Neural progenitor cell (in vitro differentiated cells): ENCODE results near the gene SLC34A1. TPM values are rescaled to one million over a fixed set of nuclear protein-coding genes. Genes with fewer than 3 reads are reported as not detected.
"Not testable (repeated sequence)": the region's sequence is repeated elsewhere in the genome, so short reads cannot be mapped to it uniquely, and the experiment has no call there.

Experiments
- DNase-seq: peaks from one replicate; pipeline ENCODE4 v3.0.0-alpha.2; 2016; ENCODE audit warnings: low spot score
- H2AFZ ChIP-seq: fragments of 200-600 bp; sonication (generic); replicated peaks from 2 replicates; pipeline ENCODE4 v1.6.1; 2016; ENCODE audit warnings: antibody characterized with exemption
- H3F3A ChIP-seq: fragments of 200-600 bp; sonication (generic); 2 replicates; pipeline ENCODE4 v1.6.1; 2016; ENCODE audit warnings: antibody characterized with exemption, low read depth
- H3K27ac ChIP-seq: fragments of 200-600 bp; sonication (generic); 2 replicates; pipeline ENCODE4 v1.5.1; 2016; ENCODE audit warnings: mild to moderate bottlenecking
- H3K27me3 ChIP-seq: fragments of 200-600 bp; sonication (generic); 2 replicates; pipeline ENCODE4 v1.6.1; 2016; ENCODE audit warnings: mild to moderate bottlenecking, moderate library complexity
- H3K36me3 ChIP-seq: fragments of 200-600 bp; sonication (generic); 2 replicates; pipeline ENCODE4 v1.5.1; 2016
- H3K4me1 ChIP-seq: fragments of 200-600 bp; sonication (generic); 2 replicates; pipeline ENCODE4 v1.6.1; 2016; ENCODE audit warnings: mixed run types
- H3K4me2 ChIP-seq: fragments of 200-600 bp; sonication (generic); 2 replicates; pipeline ENCODE4 v1.6.1; 2016
- H3K4me3 ChIP-seq: fragments of 200-600 bp; sonication (generic); 2 replicates; pipeline ENCODE4 v1.5.1; 2016
- H3K79me2 ChIP-seq: fragments of 200-600 bp; sonication (generic); 2 replicates; pipeline ENCODE4 v1.6.1; 2016; ENCODE audit warnings: low read depth
- H3K9ac ChIP-seq: fragments of 200-600 bp; sonication (generic); 2 replicates; pipeline ENCODE4 v1.6.1; 2016
- H3K9me3 ChIP-seq: fragments of 200-600 bp; sonication (generic); 2 replicates; pipeline ENCODE4 v1.5.1; 2016; ENCODE audit warnings: low read depth
- H4K20me1 ChIP-seq: fragments of 200-600 bp; sonication (generic); 2 replicates; pipeline ENCODE4 v1.6.1; 2016; ENCODE audit warnings: low read depth
- H3K27ac Mint-ChIP-seq: 3 replicates; pipeline ENCODE4 v1.8.0; 2021; ENCODE audit warnings: mixed read lengths
- H3K27me3 Mint-ChIP-seq: 2 replicates; pipeline ENCODE4 v1.8.0; 2022; ENCODE audit warnings: low read depth, mild to moderate bottlenecking, inconsistent platforms, moderate library complexity, mixed read lengths; ENCODE audit not compliant: insufficient read depth
- H3K36me3 Mint-ChIP-seq: 3 replicates; pipeline ENCODE4 v1.8.0; 2021; ENCODE audit warnings: mixed read lengths
- H3K4me1 Mint-ChIP-seq: 3 replicates; pipeline ENCODE4 v1.8.0; 2021; ENCODE audit warnings: mixed read lengths
- H3K4me3 Mint-ChIP-seq: 3 replicates; pipeline ENCODE4 v1.8.0; 2021; ENCODE audit warnings: mild to moderate bottlenecking, moderate library complexity, mixed read lengths
- H3K9me3 Mint-ChIP-seq: 3 replicates; pipeline ENCODE4 v1.8.0; 2020; ENCODE audit warnings: mixed read lengths
- EZH2 ChIP-seq: fragments of 200-600 bp; sonication (generic); IDR thresholded peaks from 2 replicates; pipeline ENCODE4 v1.6.1; 2017; ENCODE audit warnings: antibody characterized with exemption, mild to moderate bottlenecking, moderate library complexity
- EZH2phosphoT487 ChIP-seq: fragments of 200-600 bp; sonication (generic); IDR thresholded peaks from 2 replicates; pipeline ENCODE4 v1.6.1; 2017; ENCODE audit warnings: antibody characterized with exemption
- total RNA-seq: library from RNA; depleted of rRNA; stranded (reverse); fragments of >200 nt; gene quantifications from 2 replicates; pipeline ENCODE4 v1.2.3, GENCODE V29; 2015; ENCODE audit warnings: low replicate concordance
- TF ChIP-seq, protein P1 (sequence below): fragments of 200-600 bp; sonication (generic); IDR thresholded peaks from 2 replicates; pipeline ENCODE4 v1.5.1; 2017; ENCODE audit warnings: antibody characterized with exemption, mild to moderate bottlenecking

The SLC34A1 gene
- total RNA-seq, 1 donor from 2014 or later = not detected

DNA sequence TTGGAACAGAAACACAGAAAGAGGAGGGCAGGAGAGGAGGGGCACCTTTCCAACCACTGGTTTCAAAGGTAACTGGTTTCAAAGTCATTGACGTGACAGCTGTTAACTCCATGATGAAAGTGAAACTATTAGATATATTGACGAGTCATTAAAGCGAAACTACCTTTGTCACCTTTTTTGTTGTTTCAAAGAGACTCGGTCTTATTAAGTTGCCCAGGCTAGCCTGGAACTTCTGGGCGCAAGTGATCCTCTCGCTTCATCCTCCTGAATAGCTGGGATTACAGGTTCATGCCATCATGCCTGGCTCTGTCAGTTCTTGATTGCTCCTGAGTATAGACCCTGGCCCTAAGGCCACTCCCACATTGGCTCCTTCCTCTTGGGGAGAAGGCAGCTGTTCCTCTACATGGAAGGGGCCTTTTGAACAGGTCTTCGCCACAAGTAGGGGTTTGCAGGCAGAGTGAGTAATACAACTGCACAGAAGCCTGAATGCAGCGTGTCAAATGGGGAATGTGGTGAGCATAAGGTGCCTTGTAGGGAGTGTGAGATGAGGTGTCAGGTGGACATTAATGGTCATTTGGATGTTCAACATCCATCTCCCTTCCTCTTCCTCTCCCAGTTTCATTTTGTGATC is 28.5 kb downstream of the SLC34A1 start:
- Histone ChIP-seq H3K36me3 (no peaks in the 10 kb centered on the region), H3F3A (no peaks in the 10 kb centered on the region), H2AFZ (no peak overlapping the region), H3K79me2 (no peaks in the 10 kb centered on the region), H3K4me3 (no peak overlapping the region), H3K27me3 (peaks cover 33% of the 10 kb centered on the region), H4K20me1 (no peaks in the 10 kb centered on the region), H3K4me1 (no peaks in the 10 kb centered on the region), H3K27ac (no peak overlapping the region), H3K4me2 (no peak overlapping the region), H3K9me3 (no peaks in the 10 kb centered on the region), H3K9ac (no peak overlapping the region)
- TF ChIP-seq EZH2phosphoT487 (no peak), EZH2 (no peak)
- TF ChIP-seq, protein P1, sequence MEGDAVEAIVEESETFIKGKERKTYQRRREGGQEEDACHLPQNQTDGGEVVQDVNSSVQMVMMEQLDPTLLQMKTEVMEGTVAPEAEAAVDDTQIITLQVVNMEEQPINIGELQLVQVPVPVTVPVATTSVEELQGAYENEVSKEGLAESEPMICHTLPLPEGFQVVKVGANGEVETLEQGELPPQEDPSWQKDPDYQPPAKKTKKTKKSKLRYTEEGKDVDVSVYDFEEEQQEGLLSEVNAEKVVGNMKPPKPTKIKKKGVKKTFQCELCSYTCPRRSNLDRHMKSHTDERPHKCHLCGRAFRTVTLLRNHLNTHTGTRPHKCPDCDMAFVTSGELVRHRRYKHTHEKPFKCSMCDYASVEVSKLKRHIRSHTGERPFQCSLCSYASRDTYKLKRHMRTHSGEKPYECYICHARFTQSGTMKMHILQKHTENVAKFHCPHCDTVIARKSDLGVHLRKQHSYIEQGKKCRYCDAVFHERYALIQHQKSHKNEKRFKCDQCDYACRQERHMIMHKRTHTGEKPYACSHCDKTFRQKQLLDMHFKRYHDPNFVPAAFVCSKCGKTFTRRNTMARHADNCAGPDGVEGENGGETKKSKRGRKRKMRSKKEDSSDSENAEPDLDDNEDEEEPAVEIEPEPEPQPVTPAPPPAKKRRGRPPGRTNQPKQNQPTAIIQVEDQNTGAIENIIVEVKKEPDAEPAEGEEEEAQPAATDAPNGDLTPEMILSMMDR = no peak
- no peaks in the 10 kb centered on the region for H3K36me3 Mint-ChIP-seq
- no peak overlapping the region for H3K27ac Mint-ChIP-seq
- H3K9me3 Mint-ChIP-seq = no peaks in the 10 kb centered on the region
- no peak overlapping the region for H3K4me3 Mint-ChIP-seq
- peaks cover 8% of the 10 kb centered on the region for H3K4me1 Mint-ChIP-seq
- DNase-seq = no peak
- peaks cover 19% of the 10 kb centered on the region for H3K27me3 Mint-ChIP-seq

DNA sequence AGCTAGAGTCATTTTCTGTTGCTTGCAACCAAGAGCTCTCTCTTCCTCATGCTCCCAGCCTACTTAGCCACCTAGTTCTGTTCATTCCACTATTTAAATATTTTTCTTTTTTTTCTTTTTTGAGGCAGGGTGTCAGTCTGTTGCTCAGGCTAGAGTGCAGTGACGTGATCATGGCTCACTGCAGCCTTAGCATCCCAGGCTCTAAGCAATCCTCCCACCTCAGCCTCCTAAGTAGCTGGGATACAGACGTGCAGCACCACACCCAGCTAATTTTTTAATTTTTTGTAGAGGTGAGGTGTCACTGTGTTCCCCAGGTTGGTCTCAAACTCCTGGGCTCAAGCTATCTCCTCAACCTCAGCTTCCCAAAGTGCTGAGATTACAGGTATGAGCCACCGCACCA is 30.2 kb downstream of the SLC34A1 start:
- Histone ChIP-seq H3K79me2 (no peaks in the 10 kb centered on the region), H3K27ac (no peak overlapping the region), H4K20me1 (no peaks in the 10 kb centered on the region), H3K4me1 (no peaks in the 10 kb centered on the region), H2AFZ (no peak overlapping the region), H3K27me3 (peaks cover 15% of the 10 kb centered on the region), H3K4me3 (no peak overlapping the region), H3F3A (no peaks in the 10 kb centered on the region), H3K9me3 (no peaks in the 10 kb centered on the region), H3K9ac (no peak overlapping the region), H3K36me3 (no peaks in the 10 kb centered on the region), H3K4me2 (no peak overlapping the region)
- Mint-ChIP-seq H3K4me3 (no peak overlapping the region), H3K27ac (no peak overlapping the region), H3K9me3 (no peaks in the 10 kb centered on the region), H3K36me3 (no peaks in the 10 kb centered on the region), H3K27me3 (peaks cover 16% of the 10 kb centered on the region), H3K4me1 (peaks cover 8% of the 10 kb centered on the region)
- TF ChIP-seq, protein P1 = no peak
- TF ChIP-seq EZH2 = no peak
- TF ChIP-seq EZH2phosphoT487 = no peak
- no peak for DNase-seq

DNA sequence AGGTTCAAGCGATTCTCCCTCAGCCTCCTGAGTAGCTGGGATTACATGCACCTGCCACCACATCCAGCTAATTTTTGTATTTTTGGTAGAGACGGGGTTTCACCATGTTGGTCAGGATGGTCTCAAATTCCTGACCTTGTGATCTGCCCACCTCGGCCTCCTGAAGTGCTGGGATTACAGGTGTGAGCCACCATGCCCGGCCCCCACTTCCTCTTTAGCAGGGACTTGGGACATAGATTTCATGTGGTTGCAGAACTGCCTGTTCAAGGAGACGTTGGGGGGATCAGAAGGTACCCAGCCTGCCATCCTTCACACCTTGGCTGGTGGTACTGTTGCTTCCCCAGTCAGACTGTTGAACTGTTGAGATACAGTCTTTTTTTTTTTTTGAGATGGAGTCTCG is 32.8 kb downstream of the SLC34A1 start:
- not testable (repeated sequence) for H3K9me3 ChIP-seq, H3K4me3 ChIP-seq, H3K27ac ChIP-seq, H3K4me1 ChIP-seq, H3K9ac ChIP-seq, H3K27me3 Mint-ChIP-seq, H3K27me3 ChIP-seq, H3K4me2 ChIP-seq, H3K9me3 Mint-ChIP-seq, H3F3A ChIP-seq, H4K20me1 ChIP-seq, H3K36me3 ChIP-seq, H3K4me3 Mint-ChIP-seq, H3K79me2 ChIP-seq, DNase-seq, H3K36me3 Mint-ChIP-seq, H3K27ac Mint-ChIP-seq, H3K4me1 Mint-ChIP-seq, H2AFZ ChIP-seq

DNA sequence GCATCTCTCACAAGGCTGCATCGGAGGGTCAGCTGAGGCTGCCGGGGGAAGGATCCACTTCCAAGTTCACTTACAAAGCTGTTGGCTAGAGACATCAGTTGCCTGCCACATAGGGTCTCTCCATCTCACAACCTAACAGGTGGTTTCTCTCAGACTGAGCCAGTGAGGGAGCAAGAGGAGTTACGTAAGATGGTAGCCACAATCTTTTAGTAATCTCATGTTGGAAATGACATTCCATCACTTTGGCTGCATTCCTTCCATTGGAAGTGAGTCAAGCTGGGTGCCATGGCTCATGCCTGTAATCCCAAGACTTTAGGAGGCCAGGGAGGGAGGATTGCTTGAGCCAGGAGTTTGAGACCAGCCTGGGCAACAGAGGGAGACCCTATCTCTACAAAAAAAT is 34.8 kb downstream of the SLC34A1 start:
- H3K27ac ChIP-seq = no peak overlapping the region
- TF ChIP-seq EZH2 (no peak), EZH2phosphoT487 (no peak)
- TF ChIP-seq, protein P1 = no peak
- H3K4me2 ChIP-seq = no peak overlapping the region
- H3K4me1 Mint-ChIP-seq = no peaks in the 10 kb centered on the region
- H3K9me3 ChIP-seq = no peaks in the 10 kb centered on the region
- no peak for DNase-seq
- no peaks in the 10 kb centered on the region for H3K4me1 ChIP-seq
- H3K9ac ChIP-seq = no peak overlapping the region
- H3K36me3 ChIP-seq = no peaks in the 10 kb centered on the region
- no peak overlapping the region for H3K4me3 ChIP-seq
- no peaks in the 10 kb centered on the region for H3K36me3 Mint-ChIP-seq
- H3F3A ChIP-seq = no peaks in the 10 kb centered on the region
- H3K27me3 ChIP-seq = no peaks in the 10 kb centered on the region
- peaks cover 12% of the 10 kb centered on the region for H3K27me3 Mint-ChIP-seq
- H2AFZ ChIP-seq = no peak overlapping the region
- no peak overlapping the region for H3K27ac Mint-ChIP-seq
- H4K20me1 ChIP-seq = no peaks in the 10 kb centered on the region
- H3K9me3 Mint-ChIP-seq = no peaks in the 10 kb centered on the region
- no peak overlapping the region for H3K4me3 Mint-ChIP-seq
- no peaks in the 10 kb centered on the region for H3K79me2 ChIP-seq

DNA sequence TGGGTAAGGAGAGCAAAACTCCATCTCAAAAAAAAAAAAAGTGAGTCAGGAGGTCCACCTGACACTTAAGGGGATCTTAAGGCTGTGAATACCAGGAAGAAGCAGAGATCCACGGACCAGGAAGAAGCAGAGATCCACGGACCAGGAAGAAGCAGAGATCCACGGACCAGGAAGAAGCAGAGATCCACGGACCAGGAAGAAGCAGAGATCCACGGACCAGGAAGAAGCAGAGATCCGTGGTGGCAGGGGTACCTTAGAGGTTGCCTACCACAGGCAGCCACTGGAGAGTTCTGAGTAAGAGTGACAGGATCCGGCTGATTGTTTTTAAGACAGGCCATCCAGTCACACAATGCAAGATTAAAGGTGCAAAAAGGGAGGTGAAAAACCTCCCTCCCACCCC is 36.2 kb downstream of the SLC34A1 start:
- not testable (repeated sequence) for H3K27ac ChIP-seq, H3K9ac ChIP-seq, H3K4me1 Mint-ChIP-seq, H3K4me2 ChIP-seq, H3K27me3 ChIP-seq, H3K36me3 Mint-ChIP-seq, H4K20me1 ChIP-seq, H3K4me3 Mint-ChIP-seq, H2AFZ ChIP-seq, H3F3A ChIP-seq, H3K4me3 ChIP-seq, H3K4me1 ChIP-seq, H3K27ac Mint-ChIP-seq, H3K36me3 ChIP-seq, H3K79me2 ChIP-seq, H3K9me3 Mint-ChIP-seq, H3K9me3 ChIP-seq, DNase-seq
- peaks cover 13% of the 10 kb centered on the region for H3K27me3 Mint-ChIP-seq
